Activated gamma-delta T cell treated with Interleukin-2 at 50 U/mL for 16 hours (primary cell): Measurements from ENCODE around the gene SDHB.

Source experiments
- DNase-seq: peaks from one replicate; pipeline ENCODE4 v3.0.0-alpha.2; 2020

SDHB gene

GRCh38 chr1:16981269-16981849 lies 72.5 kb downstream of the SDHB start:
- no peak for DNase-seq

- no peak for DNase-seq
Observed at GRCh38 chr1:16980473-16981268, 73.2 kb downstream of the SDHB start, which contains the start of gene MFAP2. TSS of gene MFAP2 (minus strand) at chr1:16980620. CDS start at chr1:16978273, 2,347 bp downstream.

GRCh38 chr1:16979475-16980327 lies 74.1 kb downstream of the SDHB start:
- no peak for DNase-seq

- no peak for DNase-seq
Observed at GRCh38 chr1:16978567-16979474, 75.0 kb downstream of the SDHB start.

- no peak for DNase-seq
Observed at GRCh38 chr1:16978139-16978538, 75.7 kb downstream of the SDHB start.

GRCh38 chr1:16977377-16977776 lies 76.5 kb downstream of the SDHB start:
- DNase-seq, result no peak

GRCh38 chr1:16976966-16977365 lies 76.9 kb downstream of the SDHB start:
- no peak for DNase-seq

GRCh38 chr1:16975838-16976237 lies 78.0 kb downstream of the SDHB start:
- DNase-seq, result no peak

- DNase-seq, result no peak
Observed at GRCh38 chr1:16975211-16975610, 78.6 kb downstream of the SDHB start.

GRCh38 chr1:16973215-16973614 lies 80.6 kb downstream of the SDHB start:
- no peak for DNase-seq

GRCh38 chr1:16972189-16972895 lies 81.5 kb downstream of the SDHB start:
- DNase-seq, result no peak

GRCh38 chr1:16971341-16972188 lies 82.3 kb downstream of the SDHB start:
- DNase-seq, result no peak

- no peak for DNase-seq
Observed at GRCh38 chr1:16970132-16970910, 83.5 kb downstream of the SDHB start.

GRCh38 chr1:16969651-16970050 lies 84.2 kb downstream of the SDHB start:
- DNase-seq, result no peak

- no peak for DNase-seq
Observed at GRCh38 chr1:16969057-16969611, 84.7 kb downstream of the SDHB start.
